Stimulated activated CD4-positive, alpha-beta T cell treated with anti-CD3 and anti-CD28 coated beads, Interleukin-12 subunit alpha, Interleukin-12 subunit beta, amount 100 ng/mL, for 24 hours (primary cell): ENCODE measurements around the gene AMOTL1.

Experiments used
- DNase-seq, 2 experiments: peaks; one replicate each; pipeline ENCODE4 v3.0.0-alpha.2; 2020; ENCODE audit warnings: low read depth in 2 of 2

Gene AMOTL1

DNA sequence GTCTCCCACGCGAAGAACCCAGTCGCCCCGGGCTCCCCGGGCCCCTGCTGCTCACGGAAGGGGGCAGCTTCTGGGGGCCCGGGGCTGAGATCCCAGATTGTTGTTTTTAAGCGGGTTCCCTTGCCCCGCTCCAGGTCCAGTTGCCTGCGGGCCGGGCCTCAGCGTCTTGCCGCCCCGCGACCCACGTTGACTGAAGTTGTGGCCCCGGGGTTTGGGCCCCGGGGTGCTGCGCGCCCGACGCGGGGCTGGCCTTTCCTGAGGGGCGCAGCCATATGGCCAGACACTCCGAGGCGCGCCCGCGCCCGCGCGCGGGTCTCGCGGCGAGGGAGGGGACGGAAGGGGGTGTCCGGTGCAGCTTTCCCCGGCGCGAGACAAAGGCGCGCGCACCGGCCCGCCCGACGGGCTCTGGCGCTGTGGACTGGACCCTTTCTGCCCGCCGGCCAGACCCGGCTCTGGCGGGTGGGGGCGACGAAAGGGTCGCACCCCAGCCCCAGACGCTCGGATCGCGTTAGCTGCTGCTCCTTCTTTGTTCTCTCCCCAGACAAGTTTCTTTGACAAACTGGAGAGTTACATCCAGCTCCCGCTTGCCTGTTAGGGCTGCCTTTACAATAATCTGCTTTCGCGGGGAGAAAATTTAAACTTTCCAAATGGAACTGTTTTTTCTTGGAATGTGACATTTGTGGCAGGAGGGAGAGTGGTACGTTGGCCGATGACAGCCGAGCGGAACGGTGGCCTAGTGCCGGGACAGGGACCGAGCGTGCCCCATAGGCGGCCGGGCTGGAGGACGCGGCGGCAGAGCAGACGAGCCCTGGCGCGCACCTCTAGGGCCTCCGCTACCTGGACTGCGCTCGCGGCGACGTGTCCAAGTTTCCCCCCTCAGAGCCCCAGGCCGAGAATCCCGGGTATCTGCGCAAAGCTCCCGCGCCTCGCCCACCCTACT lies 716 bp downstream of the AMOTL1 start:
- no peak for DNase-seq

DNA sequence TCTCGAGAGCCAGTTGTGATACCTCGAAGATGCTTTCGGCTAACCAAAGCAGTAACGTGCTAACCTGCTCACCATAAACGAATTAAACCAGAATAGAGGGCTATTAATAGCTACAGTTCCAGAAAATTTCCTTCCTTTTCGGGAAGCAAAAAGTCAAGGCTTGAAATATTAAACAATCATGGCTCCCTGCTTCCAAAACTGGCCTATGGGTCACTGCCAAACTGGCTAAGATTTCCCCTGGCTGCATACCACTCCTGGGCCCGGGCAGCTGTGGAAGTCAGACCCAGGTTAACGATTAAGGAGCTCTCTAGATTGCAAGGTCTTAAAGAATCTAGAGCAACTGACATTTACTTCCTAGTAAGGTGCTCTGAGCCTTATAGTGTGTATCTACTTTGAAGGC lies 1.7 kb downstream of the AMOTL1 start:
- DNase-seq: no peak

DNA sequence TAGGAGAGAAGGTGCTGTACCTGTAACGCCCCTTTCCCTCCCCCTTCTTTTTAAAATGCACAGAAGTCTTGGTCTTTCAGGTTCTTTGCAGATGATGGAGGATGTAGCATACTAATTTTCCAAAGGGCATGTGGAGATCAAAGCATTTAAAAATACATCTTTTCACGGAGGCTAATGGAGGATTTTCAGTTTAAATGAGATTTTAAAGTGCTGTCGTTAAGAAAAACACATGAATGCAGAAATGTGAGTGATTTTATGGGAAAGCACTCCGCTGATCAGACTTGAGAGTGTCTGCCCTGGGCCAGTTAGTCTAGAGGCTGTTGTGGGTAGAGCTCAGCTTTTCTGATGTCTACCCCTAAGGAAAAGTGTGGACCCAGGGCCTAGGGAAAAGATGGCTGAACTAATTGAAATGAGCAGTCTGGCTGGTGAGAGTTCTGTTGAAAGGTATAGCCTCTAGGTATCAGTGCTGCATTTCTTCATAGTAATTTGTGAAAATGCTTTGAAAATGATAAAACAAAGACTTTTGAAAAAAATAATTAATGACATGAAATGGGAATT lies 2.5 kb downstream of the AMOTL1 start:
- no peak for DNase-seq

DNA sequence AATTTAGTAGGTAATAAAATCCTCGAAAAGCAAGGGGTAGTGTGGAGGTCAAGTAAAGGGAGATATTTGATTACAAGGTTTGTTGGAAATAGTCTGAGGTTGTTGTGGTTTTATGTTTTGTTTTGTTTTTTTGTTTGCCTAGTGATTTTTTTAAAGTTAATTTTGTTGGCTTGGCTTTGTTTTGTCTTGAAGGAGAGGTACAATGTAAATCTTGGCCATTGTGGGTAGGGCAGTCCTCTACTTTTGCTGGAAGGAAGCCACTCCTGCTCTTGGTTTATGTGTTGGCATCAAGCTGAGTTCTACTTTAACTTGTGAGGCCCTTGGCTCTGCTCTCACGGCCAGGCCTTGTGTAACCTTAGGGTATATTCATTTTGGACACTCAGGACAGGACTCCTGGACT lies 3.2 kb downstream of the AMOTL1 start:
- no peak for DNase-seq

DNA sequence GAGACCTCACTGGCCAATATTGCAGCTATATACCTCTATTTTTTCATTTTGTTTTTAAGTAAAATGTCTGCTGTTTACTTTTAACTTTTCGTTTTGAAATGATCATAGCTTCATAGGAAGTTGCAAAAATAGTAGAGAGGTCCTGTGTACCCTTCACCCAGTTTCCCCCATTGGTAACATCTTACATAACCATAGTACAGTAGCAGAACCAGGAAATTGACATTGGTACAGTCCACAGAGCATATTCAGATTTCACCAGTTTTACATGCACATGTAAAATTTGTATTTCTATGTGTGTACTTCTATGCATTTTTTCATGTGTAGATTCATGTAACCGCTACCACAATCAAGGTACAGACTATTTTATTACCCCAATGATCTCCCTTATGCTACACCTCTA lies 3.8 kb downstream of the AMOTL1 start:
- DNase-seq: no peak

DNA sequence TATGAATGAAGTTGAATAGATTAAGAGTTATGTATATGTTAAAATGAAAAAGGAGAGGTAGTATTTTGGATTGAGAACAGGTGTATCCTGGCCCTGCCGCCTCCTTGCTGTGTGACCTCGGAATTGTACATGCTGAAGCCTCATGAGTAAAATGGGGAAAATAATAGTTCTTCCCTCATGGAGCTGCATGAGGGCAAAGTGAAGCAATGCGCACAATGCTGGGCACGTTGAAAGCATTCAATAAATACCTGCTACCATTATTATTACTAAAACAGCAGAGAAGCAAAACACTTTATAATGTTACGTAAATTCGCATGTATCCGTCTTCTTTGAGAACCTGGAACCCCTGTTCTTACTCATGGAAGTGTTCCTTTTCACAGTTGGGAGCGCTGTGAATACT lies 5.7 kb downstream of the AMOTL1 start:
- no peak for DNase-seq

DNA sequence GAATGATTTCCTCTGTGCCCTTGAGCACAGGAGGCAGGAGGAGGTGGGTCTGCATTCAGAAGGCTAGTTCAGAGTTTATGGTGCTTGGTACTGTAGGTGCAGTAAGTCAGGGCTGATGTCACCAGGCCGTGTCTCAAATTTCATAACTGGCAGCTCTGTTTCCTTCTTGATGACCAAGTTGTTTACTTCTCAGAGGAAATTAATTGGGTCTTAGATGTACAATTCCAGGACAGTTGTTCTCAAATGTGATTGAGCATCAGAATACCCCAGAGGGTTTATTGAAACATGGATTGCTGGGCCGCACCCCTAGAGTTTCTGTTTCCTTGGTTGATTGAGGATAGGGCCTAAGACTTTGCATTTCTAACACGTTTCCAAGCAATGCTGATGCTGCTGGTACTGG lies 6.2 kb downstream of the AMOTL1 start:
- no peak for DNase-seq

DNA sequence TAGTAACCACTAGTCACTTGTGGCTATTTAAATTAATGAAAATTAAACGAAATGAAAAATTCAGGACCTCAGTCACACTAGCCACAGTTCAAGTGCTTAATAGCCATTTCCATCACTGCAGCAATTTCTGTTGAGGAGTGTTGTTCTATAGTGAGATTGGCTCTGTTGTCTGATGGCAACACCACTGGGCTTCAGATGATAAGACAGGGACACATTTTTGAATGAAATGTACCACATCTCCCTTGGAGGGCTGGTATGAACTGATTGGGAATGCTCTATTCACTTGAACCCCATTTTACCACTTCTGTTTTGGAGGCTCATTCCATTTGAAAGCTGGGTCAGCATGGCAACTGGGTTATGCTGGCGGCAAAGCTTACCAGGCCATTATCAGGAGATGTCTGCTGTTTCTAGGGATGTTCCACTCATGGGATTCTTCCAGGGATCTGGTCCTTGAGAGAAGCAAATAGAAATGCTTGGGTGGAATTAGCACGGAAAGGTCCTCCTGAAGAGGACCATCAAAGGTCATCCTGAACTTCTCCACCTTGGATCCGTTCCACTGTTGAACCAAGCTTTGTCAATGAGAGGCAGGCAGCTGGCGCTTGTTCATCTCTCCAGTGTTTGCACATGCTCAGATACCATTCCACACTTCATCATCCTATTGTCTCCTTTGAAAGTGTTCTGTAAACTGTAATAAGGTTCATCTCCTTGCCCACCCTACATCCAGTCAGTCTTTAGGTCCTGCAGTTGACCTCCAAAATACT lies 7.6 kb downstream of the AMOTL1 start:
- DNase-seq: no peak

DNA sequence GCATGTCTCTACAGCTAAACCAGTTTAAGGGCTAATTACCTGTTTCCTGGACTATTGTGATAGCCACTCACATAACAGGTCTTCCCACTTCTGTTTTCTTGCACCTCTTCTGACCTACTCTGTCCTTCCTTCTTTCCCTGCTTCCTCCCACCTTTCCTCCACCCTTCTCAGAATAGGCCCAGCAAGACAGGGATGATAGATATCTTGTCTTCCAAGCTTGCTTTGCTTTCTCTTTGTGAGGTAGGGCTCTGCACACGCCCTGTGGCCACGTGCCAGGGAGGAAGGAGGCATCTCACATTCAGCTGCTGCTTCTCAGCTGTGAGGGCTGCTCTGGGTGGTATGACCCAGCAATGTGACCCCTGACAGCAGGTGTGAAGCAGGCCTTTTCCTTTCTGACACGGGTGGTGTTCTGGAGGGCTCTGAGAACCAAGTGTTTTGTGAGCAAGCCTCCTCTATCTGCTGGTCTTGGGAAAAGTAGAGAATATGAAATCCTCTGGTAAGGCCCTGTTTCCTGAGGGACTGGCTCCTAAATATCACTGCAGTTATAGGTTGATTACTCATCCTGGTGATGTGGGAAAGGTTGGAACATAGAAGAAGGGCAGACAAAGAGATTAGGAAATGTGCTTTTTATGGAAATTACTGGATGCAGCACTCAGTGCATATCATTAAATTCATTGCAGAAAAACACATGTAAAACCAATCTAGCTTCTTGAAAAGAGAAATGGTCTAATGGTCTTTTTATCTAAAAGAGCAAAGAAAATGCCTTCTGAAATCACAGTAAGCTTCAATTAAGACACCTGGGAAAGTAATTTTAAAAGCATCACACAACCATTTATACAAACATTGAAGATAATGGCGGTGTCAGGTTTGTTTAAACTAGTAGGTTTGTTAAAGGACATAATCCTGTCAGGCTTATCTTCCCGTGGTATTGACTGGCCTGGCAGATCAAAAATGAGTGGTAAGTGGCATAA lies 8.5 kb downstream of the AMOTL1 start:
- DNase-seq: no peak

DNA sequence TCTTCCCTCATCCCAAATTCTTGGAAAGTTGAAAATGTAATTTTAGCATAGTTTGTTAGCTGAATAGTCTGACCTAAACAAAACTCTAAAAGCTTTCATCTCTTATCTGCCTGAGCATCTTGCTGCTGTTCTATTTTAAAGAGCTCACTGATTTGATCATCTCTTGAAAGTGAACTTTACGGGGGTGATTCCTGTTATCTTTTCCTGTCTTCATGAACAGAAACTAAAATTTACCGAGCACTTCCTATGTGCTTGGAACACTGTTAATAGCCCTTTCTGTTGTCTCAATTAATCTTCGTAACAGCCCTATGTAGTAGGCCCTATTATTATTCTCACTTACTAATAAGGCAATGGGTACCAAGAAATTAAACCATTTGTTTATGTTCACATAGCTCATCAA lies 12.3 kb downstream of the AMOTL1 start:
- DNase-seq: no peak

DNA sequence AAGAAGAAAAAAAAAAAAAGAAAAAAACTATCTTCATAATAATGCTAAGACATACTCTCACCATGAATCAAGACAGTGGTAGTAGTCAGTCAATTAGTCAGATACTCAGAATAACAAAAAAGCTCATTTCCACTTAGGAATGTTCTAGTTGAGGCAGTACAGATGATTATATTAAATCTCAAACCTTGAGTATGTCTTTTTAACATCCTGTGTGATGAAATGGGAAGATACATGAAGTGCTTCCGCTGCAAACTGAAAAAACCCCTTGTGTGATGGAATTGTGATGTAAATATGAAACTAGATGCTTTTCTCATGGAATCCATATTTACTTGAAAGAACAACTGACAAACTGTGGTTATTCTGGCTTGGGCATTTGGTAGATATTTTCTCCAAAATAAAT lies 13.7 kb downstream of the AMOTL1 start:
- no peak for DNase-seq

DNA sequence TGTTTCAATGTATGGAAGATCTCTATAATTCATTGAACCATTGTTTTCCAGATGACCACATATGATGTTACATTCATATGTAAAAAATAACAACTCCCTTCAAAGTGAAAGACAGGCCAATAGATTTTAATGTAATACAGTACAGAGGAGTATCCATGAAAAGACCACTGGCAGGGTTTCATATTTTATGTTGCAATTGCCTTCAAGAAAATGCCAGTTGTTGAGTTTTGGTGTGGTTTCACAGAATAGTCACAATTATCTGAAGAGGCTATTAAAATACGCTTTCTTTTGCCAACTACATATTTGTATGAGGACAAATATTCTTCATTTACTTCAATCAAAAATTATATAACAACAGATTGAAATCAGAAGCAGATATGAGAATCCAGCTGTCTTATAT lies 14.3 kb downstream of the AMOTL1 start:
- no peak for DNase-seq

DNA sequence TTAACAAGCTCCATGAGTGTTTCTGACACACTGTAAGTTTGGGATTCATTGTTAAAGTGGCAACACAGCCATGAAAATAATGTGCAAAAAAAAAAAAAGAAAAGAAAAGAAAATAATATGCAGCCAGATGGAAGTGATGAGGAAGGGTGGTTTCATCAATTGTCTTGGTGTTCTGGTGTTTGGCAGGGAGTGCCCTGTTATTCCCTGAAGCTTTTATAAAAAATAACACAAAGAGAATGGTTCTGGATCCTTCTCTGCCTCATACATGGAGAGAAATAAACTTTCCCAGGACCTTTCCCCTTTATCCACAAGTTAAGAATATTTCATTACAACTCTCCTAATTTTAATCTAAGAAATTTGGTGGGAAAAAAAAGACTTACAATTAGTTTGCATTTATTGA lies 16.7 kb downstream of the AMOTL1 start:
- no peak for DNase-seq

DNA sequence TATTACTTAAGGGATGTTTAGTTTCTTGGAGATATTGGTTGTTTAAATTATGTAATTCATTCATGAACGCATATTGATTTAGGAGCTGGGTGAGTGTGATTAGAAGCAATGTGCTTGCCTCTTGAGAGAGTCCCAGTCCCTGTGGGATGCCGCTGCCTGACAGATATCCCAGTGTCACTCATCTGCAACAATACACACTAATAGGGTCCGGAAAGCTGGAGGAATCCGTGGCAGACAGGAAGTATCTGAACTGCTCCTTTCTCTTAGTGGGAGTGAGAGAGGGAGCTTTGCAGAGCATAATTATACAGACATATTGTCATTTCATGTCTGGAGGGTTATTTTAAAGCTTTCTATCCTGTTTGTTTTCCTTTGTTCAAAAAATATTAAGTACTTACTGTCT lies 17.4 kb downstream of the AMOTL1 start:
- DNase-seq: no peak

DNA sequence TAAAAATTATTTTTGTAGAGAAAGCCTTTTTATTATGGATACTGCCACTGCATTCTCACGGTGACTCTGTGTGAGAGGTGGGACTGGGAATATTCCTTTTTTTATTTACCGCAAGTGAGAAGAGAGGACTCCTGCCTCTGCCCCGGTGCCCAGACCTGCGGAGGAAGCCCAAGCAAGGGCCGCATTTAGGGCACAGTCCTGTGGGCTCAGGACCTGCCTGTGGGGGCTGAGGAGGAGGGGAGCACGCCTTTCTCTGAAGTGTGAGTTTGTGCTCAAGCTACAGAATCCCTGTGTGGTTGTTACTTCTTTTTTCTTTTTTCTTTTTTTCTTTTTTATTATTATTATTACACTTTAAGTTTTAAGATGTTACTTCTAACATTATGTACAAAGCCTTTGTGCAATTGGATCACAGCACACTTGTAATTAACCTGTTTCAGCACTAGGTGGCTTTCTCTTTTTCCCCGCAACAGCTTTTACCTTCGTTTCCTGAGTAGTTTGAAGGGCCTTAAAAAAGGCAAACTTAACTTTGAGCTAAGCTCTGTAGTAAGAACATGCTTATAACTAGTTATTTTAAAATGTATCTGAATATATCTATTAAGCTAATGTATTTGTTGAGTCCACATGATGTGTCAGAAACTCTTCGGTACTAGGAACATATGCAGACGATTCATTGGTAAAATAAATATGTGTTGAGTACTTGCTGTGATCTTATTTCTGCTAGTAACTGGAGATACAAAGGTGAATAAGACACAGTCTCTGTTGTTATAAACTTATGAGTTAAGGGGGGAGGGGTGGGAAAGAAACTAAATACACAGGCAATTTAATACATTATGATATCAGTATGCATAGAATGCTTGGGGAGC lies 18.3 kb downstream of the AMOTL1 start:
- DNase-seq: no peak

DNA sequence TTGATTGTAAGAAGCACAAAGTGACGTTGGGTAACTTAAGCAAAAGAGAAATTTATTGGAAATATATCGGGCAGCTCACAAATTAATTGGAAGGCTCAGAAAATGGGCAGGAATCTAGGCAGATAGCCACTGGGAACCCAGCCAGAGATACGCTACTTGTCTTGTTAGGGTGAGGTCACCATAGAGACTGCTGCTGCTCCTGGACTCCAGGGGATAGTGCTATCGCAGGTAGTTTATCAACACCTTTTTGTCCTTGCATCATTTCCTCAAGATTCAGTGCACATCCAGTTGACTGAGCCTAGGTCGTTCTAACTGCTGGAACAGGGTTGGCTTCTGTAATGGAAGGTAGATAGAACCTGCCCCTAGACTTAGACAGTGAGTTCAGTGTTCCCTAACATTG lies 19.6 kb downstream of the AMOTL1 start:
- DNase-seq: no peak

DNA sequence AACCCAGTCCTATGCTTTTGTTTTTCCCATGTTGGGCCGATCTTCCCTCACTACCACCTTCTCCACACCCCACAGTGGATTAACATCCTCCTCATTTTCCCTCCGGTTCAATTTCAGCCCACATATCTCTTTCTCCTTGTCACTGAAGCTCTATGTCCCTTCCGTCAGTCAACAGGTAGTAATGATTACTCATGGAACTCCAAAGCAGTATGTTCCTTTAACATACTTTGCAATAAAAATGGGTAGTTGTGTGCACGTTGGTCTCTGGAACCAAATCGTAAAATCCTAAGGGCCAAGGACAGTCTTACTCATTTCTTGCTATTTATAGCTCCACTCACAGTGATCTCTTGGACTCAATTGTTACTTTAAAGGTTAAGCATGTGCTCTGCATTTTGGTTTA lies 20.2 kb downstream of the AMOTL1 start:
- no peak for DNase-seq

DNA sequence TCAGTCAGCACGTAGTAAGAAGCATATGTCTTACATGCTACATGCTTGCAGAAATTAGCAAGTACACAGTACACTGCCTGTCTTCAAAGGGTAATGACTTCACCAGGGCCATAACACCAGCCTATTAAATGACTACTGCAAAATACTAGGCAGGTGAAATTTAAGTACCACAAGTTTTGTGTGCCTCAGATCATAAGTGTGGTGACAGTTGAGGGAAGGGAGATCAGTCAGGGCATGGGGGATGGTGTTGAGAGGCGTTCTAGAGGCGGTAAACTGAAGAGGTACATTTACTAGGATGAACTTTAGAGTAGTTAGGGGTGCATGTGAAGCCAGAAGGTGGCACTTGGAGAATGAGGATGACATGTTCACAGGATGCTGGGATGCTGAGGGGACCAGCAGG lies 22.0 kb downstream of the AMOTL1 start:
- DNase-seq: no peak

DNA sequence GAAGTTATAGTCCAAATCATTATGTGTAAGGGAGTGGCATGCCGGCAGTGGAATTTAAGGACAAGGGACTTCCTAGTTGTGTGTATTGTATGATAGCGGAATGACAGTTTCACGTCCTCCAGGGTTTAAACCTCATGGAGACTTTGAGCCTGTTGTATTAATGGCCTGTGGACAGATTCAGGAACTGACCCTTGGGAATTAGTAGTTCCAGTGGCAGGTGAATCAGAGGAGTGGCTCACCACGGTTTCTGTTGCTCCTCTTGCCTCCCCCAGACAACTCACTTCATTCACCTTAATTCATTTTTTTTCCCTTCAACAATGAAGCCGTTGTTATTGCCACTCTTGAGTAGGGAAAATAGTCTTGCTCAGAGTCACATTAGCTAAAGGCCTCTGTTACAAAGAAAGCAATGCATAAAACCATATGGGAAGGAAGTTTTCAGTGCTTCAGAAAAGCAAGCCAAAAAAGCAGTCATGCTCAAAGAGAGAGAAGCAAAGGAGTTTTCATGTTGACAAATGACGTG lies 22.6 kb downstream of the AMOTL1 start:
- DNase-seq: no peak

DNA sequence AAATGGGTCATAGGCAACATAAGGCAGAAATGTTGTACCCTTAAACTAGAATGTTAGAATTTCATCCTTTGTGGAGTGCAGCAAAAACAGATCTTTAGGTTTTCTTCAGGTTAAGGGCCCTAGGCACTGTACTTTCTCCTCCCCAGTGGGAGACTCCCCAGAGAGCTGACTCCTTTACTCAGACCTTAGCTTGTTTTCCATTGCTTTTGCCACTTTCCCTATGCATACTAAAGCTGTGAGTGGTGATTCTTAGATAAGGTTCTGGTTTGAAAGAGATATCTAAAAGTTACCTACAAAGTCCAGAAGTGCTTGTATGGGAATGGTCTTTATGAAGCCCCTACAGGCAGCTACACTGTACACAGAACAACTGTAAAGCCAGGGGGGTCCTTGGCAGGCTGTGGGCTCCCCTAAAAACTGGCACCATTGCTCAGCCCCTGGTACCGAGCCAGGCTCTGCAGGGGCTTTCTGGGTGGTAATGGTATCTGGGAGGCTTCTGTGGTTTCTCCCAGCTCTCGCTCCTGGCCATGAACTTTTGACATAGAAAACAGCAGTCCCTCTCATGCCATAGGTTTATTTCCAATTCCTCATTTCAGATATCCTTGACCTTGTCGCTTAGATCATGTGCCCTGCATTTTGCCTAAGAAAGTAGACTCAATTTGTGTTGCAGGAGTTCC lies 23.2 kb downstream of the AMOTL1 start:
- DNase-seq: no peak
